Fibroblast of mammary gland (primary cell): ENCODE measurements around the gene MOB4.
"Not testable (repeated sequence)": the region's sequence is repeated elsewhere in the genome, so short reads cannot be mapped to it uniquely, and the experiment has no call there.

Source experiments
- DNase-seq: peaks from one replicate; pipeline ENCODE4 v3.0.0-alpha.2; 2010; ENCODE audit warnings: low read depth
- H3K4me3 ChIP-seq: 2 replicates; pipeline ENCODE4 v1.5.1; 2011; ENCODE audit warnings: low read depth, mild to moderate bottlenecking, low read length, moderate library complexity; ENCODE audit not compliant: control insufficient read depth
- TF ChIP-seq, protein P1 (sequence below): conservative IDR thresholded peaks from 2 replicates; pipeline ENCODE4 v1.5.1; 2011; ENCODE audit warnings: low read depth, low read length, inconsistent platforms; ENCODE audit not compliant: control insufficient read depth, insufficient read depth

Gene MOB4

GRCh38 chr2:197547163-197547900 lies 31.5 kb downstream of the MOB4 start:
- TF ChIP-seq, protein P1, sequence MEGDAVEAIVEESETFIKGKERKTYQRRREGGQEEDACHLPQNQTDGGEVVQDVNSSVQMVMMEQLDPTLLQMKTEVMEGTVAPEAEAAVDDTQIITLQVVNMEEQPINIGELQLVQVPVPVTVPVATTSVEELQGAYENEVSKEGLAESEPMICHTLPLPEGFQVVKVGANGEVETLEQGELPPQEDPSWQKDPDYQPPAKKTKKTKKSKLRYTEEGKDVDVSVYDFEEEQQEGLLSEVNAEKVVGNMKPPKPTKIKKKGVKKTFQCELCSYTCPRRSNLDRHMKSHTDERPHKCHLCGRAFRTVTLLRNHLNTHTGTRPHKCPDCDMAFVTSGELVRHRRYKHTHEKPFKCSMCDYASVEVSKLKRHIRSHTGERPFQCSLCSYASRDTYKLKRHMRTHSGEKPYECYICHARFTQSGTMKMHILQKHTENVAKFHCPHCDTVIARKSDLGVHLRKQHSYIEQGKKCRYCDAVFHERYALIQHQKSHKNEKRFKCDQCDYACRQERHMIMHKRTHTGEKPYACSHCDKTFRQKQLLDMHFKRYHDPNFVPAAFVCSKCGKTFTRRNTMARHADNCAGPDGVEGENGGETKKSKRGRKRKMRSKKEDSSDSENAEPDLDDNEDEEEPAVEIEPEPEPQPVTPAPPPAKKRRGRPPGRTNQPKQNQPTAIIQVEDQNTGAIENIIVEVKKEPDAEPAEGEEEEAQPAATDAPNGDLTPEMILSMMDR: no peak
- DNase-seq: no peak

GRCh38 chr2:197548582-197548981 lies 32.7 kb downstream of the MOB4 start:
- TF ChIP-seq, protein P1: no peak
- no peak overlapping the region for H3K4me3 ChIP-seq
- DNase-seq: no peak

More at GRCh38 chr2:197547163-197547900, 31.5 kb downstream of the MOB4 start:
- H3K4me3 ChIP-seq: no peak overlapping the region

GRCh38 chr2:197551260-197551659 lies 35.4 kb downstream of the MOB4 start:
- H3K4me3 ChIP-seq, DNase-seq: not testable (repeated sequence)

DNA sequence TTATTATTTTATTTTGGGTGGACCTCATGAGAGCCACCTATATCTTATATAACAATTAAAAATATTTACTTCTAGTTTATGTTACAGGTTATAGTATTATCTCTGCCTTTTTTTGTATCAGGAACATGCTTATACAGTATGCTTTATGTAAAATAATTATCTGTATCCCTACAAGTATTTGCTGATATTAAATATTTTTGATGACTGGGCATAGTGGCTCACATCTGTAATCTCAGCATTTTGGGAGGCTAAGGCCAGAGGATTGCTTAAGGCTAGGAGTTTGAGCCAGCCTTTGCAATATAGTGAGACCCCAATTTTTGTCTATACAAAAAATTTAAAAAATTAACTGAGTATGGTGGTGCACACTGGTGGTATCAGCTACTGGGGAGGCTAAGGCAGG lies 39.6 kb downstream of the MOB4 start:
- no peak for DNase-seq
- no peak overlapping the region for H3K4me3 ChIP-seq
- TF ChIP-seq, protein P1: no peak

DNA sequence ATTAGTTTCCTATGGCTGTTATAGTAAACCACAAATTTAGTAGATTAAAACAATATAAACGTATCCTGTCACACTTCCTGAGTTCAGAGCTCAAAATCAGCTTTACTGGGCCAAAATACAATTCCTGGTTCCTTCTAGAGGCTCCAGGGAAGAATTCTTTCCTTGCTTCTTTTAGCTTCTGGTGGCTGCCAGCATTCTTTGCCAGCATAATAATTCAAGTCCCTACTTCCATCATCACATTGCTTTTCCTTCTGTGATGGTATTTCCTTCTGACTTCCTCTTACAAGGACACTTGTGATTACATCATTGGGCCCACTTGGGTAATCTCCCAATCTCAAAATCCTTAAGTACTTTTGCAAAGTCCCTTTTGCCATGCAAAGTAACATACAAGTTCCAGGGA lies 40.6 kb downstream of the MOB4 start:
- DNase-seq: peak; percentile 42
- TF ChIP-seq, protein P1: no peak
- no peak overlapping the region for H3K4me3 ChIP-seq

GRCh38 chr2:197558393-197558792 lies 42.5 kb downstream of the MOB4 start:
- TF ChIP-seq, protein P1: no peak
- no peak overlapping the region for H3K4me3 ChIP-seq
- no peak for DNase-seq

DNA sequence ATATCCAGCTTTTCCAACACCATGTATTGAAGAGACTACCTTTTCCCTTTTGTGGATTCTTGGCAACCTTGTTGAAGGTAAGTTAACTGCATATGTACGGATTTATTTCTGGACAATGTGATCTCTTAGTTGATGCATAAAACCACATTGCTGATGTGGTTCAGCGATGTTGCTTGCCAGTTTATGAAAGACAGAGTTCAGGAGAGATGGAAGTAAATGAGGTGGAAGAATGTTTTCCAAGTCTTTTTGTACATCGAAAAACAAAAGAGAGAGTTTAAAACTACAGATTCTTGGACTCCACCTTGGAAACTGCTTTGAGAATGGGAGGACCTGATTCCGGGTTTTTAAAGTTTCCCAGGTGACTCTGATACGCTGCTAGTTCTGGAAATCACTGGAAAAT lies 43.8 kb downstream of the MOB4 start:
- DNase-seq: no peak

More for the DNA sequence above, 43.8 kb downstream of the MOB4 start:
- no peak overlapping the region for H3K4me3 ChIP-seq
- TF ChIP-seq, protein P1: no peak
